Cardiac septum (tissue), 1 donor: ENCODE data around the gene TLR9. TPM values are rescaled to one million over a fixed set of nuclear protein-coding genes. Genes with fewer than 3 reads are reported as not detected.
"Not testable (repeated sequence)": the region's sequence is repeated elsewhere in the genome, so short reads cannot be mapped to it uniquely, and the experiment has no call there.

Experiments used
- DNase-seq: peaks from one replicate; pipeline ENCODE4 v3.0.0-alpha.2; 2020; ENCODE audit warnings: low spot score
- intact Hi-C: fragments of 100-400 bp; cut with DNase I; formaldehyde crosslinking; loops from one replicate; pipeline ENCODE4 v1.14.0; 2022
- microRNA-seq: library from miRNA; unstranded; fragments of <30 nt; microRNA quantifications from one replicate; pipeline ENCODE4 v1.2.0, GENCODE V29; 2020
- total RNA-seq: library from RNA; stranded (reverse); fragmentation: NEBNext Ultra II Directional; extraction: Animal tissue kit (Norgen Biotek cat#: 25700); gene quantifications from one replicate; pipeline ENCODE4 v1.2.1, GENCODE V29; 2021
- donor health status: DM: no; HTN: no; CAD: no.

The TLR9 gene
- total RNA-seq, 1 donor from 2014 or later, result 0.16 TPM

- DNase-seq, result no peak
These were observed 43.2 kb downstream of the TLR9 start for GRCh38 chr3:52182196-52182595.

GRCh38 chr3:52181543-52181942 is 43.9 kb downstream of the TLR9 start:
- intact Hi-C loops, result no loop called here
- peak; percentile 41 for DNase-seq

More at GRCh38 chr3:52182196-52182595, 43.2 kb downstream of the TLR9 start:
- intact Hi-C loops, result no loop called here

GRCh38 chr3:52178537-52178936 is 46.9 kb downstream of the TLR9 start:
- intact Hi-C loops, result no loop called here
- peak; percentile 44 for DNase-seq

GRCh38 chr3:52178126-52178525 is 47.3 kb downstream of the TLR9 start:
- intact Hi-C loops, result not testable (repeated sequence)
- peak; percentile 47 for DNase-seq

GRCh38 chr3:52177701-52178042 is 47.8 kb downstream of the TLR9 start:
- peak; percentile 61 for DNase-seq

GRCh38 chr3:52176951-52177700 is 48.3 kb downstream of the TLR9 start:
- DNase-seq, result peak; percentile 65
- intact Hi-C loops, result no loop called here

More at GRCh38 chr3:52177701-52178042, 47.8 kb downstream of the TLR9 start:
- intact Hi-C loops, result no loop called here

GRCh38 chr3:52176180-52176752 is 49.2 kb downstream of the TLR9 start:
- intact Hi-C loops, result no loop called here
- DNase-seq, result peak; percentile 56

GRCh38 chr3:52175416-52176179 is 49.8 kb downstream of the TLR9 start:
- peak; percentile 72 for DNase-seq
- intact Hi-C loops, result no loop called here

- intact Hi-C loops, result no loop called here
- DNase-seq, result peak; percentile 71
These were observed 50.5 kb downstream of the TLR9 start for GRCh38 chr3:52174896-52175295.

- DNase-seq, result peak; percentile 47
- intact Hi-C loops, result no loop called here
These were observed 52.3 kb downstream of the TLR9 start for GRCh38 chr3:52173101-52173500.

GRCh38 chr3:52172262-52172757 is 53.1 kb downstream of the TLR9 start:
- intact Hi-C loops, result no loop called here

GRCh38 chr3:52171514-52172261 is 53.8 kb downstream of the TLR9 start:
- peak; percentile 63 for DNase-seq
- intact Hi-C loops, result no loop called here

More at GRCh38 chr3:52172262-52172757, 53.1 kb downstream of the TLR9 start:
- peak; percentile 10 for DNase-seq

Small RNA genes lying within 50 kb of the gene (microRNA-seq; reads per million reads assigned to microRNA genes)
- gene MIRLET7G, result 54,594 reads per million, percentile 99 among the genes with 10 or more reads in this experiment

Other genes starting within 250 kb of the TLR9 start
- 20.3 TPM for gene ACY1, start 242.1 kb downstream of the TLR9 start, total RNA-seq
- 466 TPM for gene RPL29, start 229.8 kb downstream of the TLR9 start, total RNA-seq
- 21.2 TPM for gene DUSP7, start 169.1 kb downstream of the TLR9 start, total RNA-seq
- 1.5 TPM for gene POC1A, start 71.2 kb downstream of the TLR9 start, total RNA-seq
- 154 TPM for gene ALAS1, start 27.5 kb downstream of the TLR9 start, total RNA-seq
- 69.5 TPM for gene TWF2, start 13.5 kb upstream of the TLR9 start, total RNA-seq
- gene PPM1M, start 20.1 kb upstream of the TLR9 start, total RNA-seq, result 8.9 TPM
- gene WDR82, start 53.0 kb upstream of the TLR9 start, total RNA-seq, result 69.7 TPM
- 6.4 TPM for gene GLYCTK, start 62.2 kb upstream of the TLR9 start, total RNA-seq
- 4.2 TPM for gene DNAH1, start 90.7 kb upstream of the TLR9 start, total RNA-seq
- 53.0 TPM for gene BAP1, start 184.4 kb upstream of the TLR9 start, total RNA-seq
- 17.5 TPM for gene PHF7, start 185.0 kb upstream of the TLR9 start, total RNA-seq
- 15.3 TPM for gene SEMA3G, start 219.5 kb upstream of the TLR9 start, total RNA-seq
- 8,054 TPM for gene TNNC1, start 228.4 kb upstream of the TLR9 start, total RNA-seq
- gene NISCH, start 230.0 kb upstream of the TLR9 start, total RNA-seq, result 59.1 TPM